ENCODE measurements around the gene GNG2. TPM values are rescaled to one million over a fixed set of nuclear protein-coding genes. Genes with fewer than 3 reads are reported as not detected.

GNG2 gene
- total and polyA plus RNA-seq, 10 of the 15 experiments (the other 5 are each of a cell fraction or from before 2014, with no cell fraction given): 31.6 to 114 (median 66.4) TPM

GRCh38 chr14:51828017-51828797, 32.2 kb upstream of the GNG2 start (continued):
- no peak for TF ChIP-seq CEBPZ (IDR thresholded peaks at IDR 0.05; ENCODE audit: low read depth, low read length)
- TF ChIP-seq MEF2B (IDR thresholded peaks at IDR 0.05; ENCODE audit: partially characterized antibody, poor library complexity, severe bottlenecking): peak; percentile 92
- TF ChIP-seq RCOR1 (conservative IDR thresholded peaks at IDR 0.05; ENCODE audit: low read depth, low read length): no peak
- TF ChIP-seq MTA2 (IDR thresholded peaks at IDR 0.05; ENCODE audit: low read depth): peak; percentile 56; the same call in 1 of the 2 replicates
- peak in 1 of 2 experiments; percentile 42; a peak in 1 of 4 replicates for TF ChIP-seq BHLHE40 (IDR thresholded peaks at IDR 0.05; ENCODE audit: borderline replicate concordance in 1 of 2, low read depth in 2 of 2, low read length in 1 of 2)
- TF ChIP-seq EED (IDR thresholded peaks at IDR 0.05; ENCODE audit: low read depth): peak; percentile 71; the same call in 1 of the 2 replicates
- TF ChIP-seq PKNOX1 (IDR thresholded peaks at IDR 0.05): no peak
- TF ChIP-seq POLR2A (IDR thresholded peaks at IDR 0.05; ENCODE audit: low read depth, low read length): no peak
- no peak for TF ChIP-seq HDAC6 (IDR thresholded peaks at IDR 0.05; ENCODE audit: unreplicated experiment)
- no peak for TF ChIP-seq MXI1 (IDR thresholded peaks at IDR 0.05; ENCODE audit: low read depth, low read length)
- no peak for TF ChIP-seq SMAD5 (IDR thresholded peaks at IDR 0.05; ENCODE audit: low read depth)
- TF ChIP-seq ESRRA (IDR thresholded peaks at IDR 0.05; ENCODE audit: low read length): no peak
